ENCODE results near the gene MSRB1.

DNA sequence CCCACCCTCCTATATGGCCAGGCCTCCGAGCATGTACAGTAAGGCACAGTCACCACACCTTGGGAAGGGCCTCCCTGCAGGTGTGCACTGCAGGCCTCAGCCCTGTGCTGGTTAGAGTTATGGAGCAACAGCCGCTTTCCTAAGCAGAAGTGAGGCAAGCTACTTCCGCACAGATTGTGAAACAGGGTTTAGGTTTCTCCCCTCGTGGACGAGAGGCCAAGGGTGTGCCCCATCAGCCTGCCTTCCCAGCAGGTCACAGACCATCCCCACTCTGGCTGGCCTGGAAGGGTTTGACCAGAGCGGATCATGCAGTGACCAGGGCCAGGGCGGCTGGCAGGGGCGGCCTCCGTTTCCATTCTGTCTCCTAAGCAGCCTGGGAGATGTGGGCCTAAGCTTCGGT lies 4.7 kb downstream of the MSRB1 start:
- TF ChIP-seq, protein P1, sequence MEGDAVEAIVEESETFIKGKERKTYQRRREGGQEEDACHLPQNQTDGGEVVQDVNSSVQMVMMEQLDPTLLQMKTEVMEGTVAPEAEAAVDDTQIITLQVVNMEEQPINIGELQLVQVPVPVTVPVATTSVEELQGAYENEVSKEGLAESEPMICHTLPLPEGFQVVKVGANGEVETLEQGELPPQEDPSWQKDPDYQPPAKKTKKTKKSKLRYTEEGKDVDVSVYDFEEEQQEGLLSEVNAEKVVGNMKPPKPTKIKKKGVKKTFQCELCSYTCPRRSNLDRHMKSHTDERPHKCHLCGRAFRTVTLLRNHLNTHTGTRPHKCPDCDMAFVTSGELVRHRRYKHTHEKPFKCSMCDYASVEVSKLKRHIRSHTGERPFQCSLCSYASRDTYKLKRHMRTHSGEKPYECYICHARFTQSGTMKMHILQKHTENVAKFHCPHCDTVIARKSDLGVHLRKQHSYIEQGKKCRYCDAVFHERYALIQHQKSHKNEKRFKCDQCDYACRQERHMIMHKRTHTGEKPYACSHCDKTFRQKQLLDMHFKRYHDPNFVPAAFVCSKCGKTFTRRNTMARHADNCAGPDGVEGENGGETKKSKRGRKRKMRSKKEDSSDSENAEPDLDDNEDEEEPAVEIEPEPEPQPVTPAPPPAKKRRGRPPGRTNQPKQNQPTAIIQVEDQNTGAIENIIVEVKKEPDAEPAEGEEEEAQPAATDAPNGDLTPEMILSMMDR (IDR thresholded peaks at IDR 0.05), result no peak
- TF ChIP-seq, protein P2, sequence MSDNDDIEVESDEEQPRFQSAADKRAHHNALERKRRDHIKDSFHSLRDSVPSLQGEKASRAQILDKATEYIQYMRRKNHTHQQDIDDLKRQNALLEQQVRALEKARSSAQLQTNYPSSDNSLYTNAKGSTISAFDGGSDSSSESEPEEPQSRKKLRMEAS (IDR thresholded peaks at IDR 0.05), result no peak
- TF ChIP-seq POLR2A (IDR thresholded peaks at IDR 0.05; ENCODE audit: low read length), result no peak

Measured in A549 (cell line).